ENCODE data around the gene MTF1.
A peak's percentile ranks its signal among the peaks of the same experiment; 100 is the strongest.

The MTF1 gene

DNA sequence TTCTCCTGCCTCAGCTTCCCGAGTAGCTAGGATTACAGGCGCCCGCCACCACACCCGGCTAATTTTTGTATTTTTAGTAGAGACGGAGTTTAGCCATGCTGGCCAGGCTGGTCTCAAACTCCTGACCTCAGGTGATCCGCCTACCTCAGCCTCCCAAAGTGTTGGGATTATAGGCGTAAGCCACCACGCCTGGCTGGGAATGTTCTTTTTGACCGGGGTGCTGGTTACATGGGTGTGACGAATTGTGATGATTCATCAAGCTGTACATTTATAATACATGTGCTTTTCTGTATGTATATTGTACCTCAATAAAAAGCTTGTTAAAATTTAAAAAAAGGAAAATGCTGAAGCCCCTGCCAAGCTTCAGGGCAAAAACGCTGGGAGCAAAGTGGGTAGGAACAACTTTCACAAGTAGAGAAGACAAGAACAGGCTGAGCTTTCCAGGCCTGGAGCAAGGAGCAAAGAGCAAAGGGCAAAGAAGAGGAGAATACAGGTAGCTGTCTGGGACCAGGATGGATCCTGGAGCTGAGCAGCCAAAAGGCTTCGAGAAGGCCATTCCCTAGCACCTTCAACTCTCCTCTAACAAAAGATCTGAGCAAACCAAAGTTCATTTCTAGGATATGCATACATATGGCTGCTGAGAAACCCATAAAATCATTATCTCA lies 30.9 kb downstream of the MTF1 start:
- DNase-seq (ENCODE audit: low spot score), result no peak

GRCh38 chr1:37825506-37825905 lies 33.9 kb downstream of the MTF1 start:
- DNase-seq (ENCODE audit: low spot score), result no peak

GRCh38 chr1:37824001-37824400 lies 35.4 kb downstream of the MTF1 start:
- DNase-seq (ENCODE audit: low spot score), result no peak

DNA sequence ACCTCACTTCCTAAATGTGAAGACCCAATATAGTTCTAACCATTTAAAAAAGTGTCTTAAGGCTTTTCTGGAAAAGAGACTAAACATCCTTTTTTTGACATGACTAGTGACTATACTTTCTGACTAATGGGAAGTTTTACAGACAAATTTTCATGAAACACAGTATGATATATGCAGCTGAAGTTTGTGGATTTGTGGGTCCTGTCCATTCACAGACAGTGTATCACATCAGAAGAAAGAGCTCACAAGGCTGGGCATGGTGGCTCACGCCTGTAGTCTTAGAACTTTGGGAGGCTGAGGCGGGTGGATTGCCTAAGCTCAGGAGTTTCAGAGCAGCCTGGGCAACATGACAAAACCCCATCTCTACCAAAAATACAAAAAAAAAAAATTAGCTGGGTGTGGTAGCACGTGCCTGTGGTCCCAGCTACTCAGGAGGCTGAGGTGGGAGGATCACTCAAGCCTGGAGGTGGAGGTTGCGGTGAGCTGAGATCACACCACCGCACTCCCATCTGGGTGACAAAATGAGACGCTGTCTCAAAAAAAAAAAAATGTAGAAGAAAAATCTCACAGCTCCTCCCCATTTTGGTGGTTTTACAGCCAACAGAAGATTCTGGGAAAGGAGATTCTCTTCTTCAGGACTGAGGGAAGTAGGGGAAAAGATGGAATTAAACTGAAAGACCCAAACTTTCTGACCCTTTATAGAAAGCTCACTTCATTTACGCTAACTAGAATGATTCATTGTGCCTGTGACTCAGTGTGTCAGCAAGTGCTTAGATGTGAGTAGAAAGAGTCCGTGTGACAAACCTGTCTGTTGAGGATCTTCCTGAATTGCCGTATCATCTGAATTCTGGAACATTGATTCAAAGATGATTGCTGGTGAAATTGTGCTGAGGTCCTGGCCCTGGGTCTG lies 36.2 kb downstream of the MTF1 start:
- DNase-seq (ENCODE audit: low spot score), result no peak

DNA sequence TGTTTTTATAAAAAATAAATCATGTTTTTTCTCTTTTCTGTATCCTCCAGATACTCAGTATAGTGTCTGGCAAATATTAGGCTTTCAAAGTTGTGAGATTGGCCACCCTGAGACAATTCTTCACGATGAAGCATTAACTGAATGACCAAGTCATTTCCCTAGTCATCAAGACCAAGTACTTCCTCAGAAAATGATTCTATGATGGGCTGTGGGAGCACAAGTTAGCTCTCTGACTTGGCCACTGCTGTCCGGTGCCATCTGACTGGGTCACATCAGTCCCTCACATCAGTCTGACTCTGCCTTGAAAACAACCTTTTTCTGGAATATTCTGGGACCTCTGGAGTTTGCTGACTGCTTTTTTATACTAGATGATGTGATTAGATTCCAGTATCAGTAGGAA lies 37.9 kb downstream of the MTF1 start:
- DNase-seq (ENCODE audit: low spot score), result no peak

GRCh38 chr1:37817481-37817880 lies 41.9 kb downstream of the MTF1 start:
- DNase-seq (ENCODE audit: low spot score), result no peak

DNA sequence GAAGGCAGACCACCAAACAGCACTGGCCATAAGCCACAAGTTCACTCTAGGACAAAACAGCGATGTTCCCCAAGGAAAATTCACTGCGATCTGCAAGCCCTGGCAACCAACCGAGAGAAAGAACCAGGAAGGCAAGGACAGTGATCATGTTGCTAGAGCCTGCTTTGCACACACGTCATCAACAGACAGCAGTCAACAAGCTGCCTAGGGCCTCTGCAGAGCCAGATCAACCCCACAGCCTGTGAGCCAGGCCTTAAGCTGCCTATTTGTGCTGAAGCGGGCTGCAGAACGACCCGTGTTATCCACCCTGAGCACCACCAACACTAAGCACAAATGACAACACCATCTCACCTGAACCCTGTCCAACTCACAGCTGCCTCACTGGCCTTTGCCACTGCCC lies 45.1 kb downstream of the MTF1 start:
- no peak for DNase-seq (ENCODE audit: low spot score)

GRCh38 chr1:37813529-37814145 lies 45.8 kb downstream of the MTF1 start:
- no peak for DNase-seq (ENCODE audit: low spot score)

DNA sequence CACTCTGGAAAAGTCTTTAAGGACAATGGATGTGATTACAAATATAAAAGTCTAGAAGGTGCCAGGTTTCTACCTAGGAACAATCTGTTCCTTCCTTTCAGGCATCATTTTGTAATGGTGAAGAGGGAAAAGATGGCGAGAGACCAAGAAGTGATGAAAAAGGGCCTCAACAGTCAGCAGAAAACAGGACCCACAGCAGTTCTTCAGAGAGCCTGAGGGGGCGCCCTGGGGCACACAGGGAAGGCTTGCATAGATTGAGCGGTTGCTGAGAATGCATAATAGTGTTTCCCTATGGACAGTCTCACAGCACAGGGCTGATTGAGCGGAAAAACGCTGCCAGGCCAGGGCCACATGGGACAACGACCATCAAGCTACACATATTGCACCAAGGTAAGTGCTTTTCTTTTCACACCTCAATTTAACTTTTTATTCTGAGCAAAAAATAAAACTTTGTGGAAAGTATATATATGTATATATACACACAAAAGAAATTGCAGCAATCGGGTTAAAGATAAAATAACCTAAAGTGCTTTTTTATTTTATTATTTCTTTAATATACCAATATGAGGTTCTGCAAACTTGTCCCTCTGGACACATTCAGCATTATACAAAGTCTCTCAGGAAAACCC lies 48.3 kb downstream of the MTF1 start:
- peak; percentile 69 for DNase-seq (ENCODE audit: low spot score)

GRCh38 chr1:37809942-37810341 lies 49.5 kb downstream of the MTF1 start:
- no peak for DNase-seq (ENCODE audit: low spot score)

DNA sequence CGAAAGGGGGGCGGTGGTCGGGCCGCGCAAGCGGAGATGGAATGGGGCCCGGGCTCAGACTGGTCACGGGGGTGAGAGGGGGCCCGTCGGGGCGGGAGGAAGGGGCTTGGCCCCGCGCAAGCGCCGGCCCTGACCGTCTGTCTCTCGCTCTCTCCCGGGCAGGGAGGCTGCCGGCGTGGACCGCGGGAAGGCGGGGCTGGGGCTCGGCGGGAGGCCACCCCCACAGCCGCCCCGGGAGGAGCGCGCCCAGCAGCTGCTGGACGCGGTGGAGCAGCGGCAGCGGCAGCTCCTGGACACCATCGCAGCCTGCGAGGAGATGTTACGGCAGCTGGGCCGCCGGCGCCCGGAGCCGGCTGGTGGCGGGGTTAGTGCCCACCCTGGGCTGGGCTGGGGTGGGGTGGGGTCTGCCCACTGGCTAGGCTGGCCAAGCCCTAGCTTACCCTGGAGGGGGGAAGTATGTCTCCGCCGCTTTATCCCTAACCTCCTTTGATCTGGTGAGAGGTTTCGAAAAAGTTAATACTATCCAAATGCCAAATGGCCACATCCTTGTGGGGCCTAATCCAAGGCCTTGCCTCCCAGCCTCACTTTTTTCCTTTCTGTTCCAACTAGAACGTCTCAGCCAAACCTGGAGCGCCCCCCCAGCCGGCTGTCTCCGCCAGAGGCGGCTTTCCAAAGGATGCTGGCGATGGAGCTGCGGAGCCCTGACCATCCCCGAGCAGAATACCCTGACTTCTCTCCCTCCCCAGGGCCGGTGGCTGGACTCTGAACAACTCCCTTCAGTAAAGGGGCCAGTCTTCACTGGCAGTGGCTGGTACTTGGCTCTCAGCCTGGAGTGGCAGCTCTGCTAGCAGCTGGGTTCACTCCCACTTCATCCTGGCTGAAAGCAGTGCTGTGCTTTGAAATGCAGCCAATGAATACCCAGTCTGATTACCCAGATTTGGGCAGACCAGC lies 50.7 kb downstream of the MTF1 start:
- DNase-seq (ENCODE audit: low spot score), result peak; percentile 94

DNA sequence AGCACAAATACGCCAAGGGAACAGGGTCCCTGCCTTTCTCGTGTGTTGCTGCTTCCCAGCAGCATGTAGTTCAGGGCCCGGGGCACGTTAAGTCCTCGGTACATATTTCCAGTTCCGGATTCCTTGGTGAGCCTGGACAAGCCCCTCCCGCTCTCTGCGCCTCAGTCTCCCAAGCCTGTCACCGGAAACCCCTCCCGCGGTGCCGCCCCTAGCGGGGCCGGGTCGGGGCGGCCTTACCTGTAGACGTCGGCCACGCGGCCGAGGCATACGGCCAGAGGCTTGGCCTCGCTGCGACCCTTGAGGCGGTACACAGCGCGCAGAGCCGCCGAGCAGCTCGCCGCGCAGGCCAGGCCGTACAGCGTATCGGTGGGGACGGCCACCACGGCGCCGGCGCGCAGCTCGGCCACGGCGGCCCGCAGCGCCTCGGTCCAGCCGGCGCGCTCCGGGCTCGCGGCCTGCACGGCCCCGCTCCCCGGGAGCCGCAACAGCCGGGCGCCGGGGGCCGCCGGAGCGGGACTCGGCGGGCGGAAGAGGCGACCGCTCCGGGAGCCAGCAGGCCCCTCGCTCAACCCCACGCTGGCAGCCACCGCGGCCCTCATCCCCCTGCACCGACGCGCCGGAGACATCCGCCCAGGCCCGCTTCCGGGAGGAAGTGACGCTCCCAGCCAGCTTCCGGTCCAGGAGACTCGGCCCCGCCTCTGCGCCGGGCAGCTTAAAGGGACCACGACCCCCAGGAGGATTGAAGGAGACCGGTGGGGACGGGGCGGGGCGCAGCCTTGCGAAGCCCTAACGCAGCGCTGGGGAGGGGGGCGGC lies 51.6 kb downstream of the MTF1 start, which contains the start of the genes C1orf122 and YRDC:
TSS of gene C1orf122 (plus strand) at position 236 of the 814 bp plus-strand sequence. CDS start 615 bp downstream, outside the sequence.
TSS of gene YRDC (minus strand) at position 654 of the 814 bp plus-strand sequence. CDS start at position 626, 28 bp downstream.
- peak; percentile 99 for DNase-seq (ENCODE audit: low spot score)

- no peak for DNase-seq (ENCODE audit: low spot score)
Measured at GRCh38 chr1:37807220-37807554, 52.2 kb downstream of the MTF1 start.

GRCh38 chr1:37802439-37802838 lies 57.0 kb downstream of the MTF1 start:
- no peak for DNase-seq (ENCODE audit: low spot score)

DNA sequence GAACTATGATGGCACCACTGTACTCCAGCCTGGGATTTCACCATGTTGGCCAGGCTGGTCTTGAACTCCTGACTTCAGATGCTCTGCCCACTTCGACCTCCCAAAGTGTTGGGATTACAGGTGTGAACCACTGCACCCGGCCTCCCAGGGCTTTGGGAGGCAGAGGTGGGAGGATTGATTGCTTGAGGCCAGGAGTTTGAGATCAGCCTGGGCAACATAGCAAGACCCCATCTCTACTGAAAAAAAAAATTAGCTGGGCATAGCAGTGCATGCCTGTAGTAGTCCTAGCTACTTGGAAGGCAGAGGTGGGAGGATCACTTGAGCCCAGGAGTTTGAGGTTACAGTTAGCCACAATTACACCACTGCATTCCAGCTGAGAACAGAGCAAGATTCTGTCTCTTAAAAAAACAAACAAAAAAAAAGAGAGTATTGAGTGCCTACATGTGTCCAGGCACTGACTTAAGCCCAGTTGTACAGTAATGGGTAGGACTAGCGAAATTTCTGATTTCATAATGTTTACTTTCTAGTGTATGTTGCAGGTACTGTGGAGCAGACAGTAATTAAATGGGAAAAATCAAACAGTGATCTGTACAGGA lies 61.5 kb downstream of the MTF1 start:
- DNase-seq (ENCODE audit: low spot score), result peak; percentile 71

DNA sequence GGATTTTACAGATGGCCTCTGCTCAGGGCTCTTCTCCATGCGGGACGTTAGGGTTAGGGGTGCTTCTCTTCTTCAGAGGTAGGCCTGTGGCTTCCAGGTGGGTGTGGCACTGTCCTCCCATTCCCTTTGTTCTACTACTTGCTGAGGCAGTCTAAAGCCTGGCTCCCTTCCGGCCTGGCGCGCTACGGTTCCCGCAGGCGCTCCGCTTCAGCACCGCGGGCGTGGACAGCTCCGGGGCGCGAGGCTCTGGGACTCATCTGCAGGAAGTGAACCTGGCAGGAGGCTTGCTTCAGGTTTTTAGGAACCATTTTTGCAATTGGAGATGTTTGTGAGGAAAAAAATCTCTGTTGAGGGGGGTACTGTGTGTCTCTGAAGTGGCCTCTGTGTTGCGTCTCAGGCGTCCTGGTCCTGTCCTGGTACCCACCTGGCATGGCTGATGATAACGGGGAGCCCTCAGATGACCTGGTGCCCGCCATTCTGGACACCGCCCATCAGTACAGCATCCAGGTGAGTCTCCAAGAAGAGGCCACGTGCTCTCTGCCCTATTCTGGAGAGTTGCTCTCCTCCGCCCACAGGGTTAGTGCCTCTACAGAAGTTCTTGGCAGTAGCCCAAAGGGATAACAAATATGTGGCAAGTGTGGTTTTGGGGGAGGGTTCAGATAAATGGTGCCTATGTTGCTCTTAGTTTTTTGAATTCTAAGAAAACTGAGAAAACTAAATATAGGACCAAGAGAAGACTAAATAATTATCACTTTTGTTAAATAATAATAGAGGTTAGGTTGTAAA lies 63.9 kb downstream of the MTF1 start:
- DNase-seq (ENCODE audit: low spot score), result peak; percentile 55

- DNase-seq (ENCODE audit: low spot score), result no peak
Measured at GRCh38 chr1:37794372-37795339, 64.7 kb downstream of the MTF1 start.
